Left colon (tissue), 2 donors: ENCODE measurements around the gene LRIG1. TPM values are rescaled to one million over a fixed set of nuclear protein-coding genes. Genes with fewer than 3 reads are reported as not detected.

Experiments
- ATAC-seq: fragments of 200-7000 bp; cut with Tn5 transposase; one replicate; pipeline ENCODE4 v1.9.1; 2020; ENCODE audit warnings: mild to moderate bottlenecking, moderate library complexity
- DNase-seq, 2 donors: peaks; one replicate each; pipeline ENCODE4 v3.0.0-alpha.2; 2020
- intact Hi-C, 2 donors: fragments of 100-400 bp; cut with DNase I in 1 of 2; cut with micrococcal nuclease in 1 of 2; formaldehyde crosslinking; loops; one replicate each; pipeline versions ENCODE4 v1.11.2 to v1.14.0; 2022; cut with DNase I, micrococcal nuclease
- total RNA-seq, 2 donors: library from RNA; stranded (reverse); fragmentation: NEBNext Ultra II Directional; extraction: Animal tissue kit (Norgen Biotek cat#: 25700); gene quantifications; one replicate each; pipeline ENCODE4 v1.2.1, GENCODE V29; 2021
- donor health status: DM: no; HTN: no; CAD: no.
- donor health status: DM: yes; HTN: yes; CAD: no.

Gene LRIG1
- total RNA-seq, 2 donors from 2014 or later: 55.4 to 57.0 TPM

- DNase-seq (no peak), ATAC-seq (no peak)
- intact Hi-C loops: no loop called here
Measured at GRCh38 chr3:66363148-66363547, 137.7 kb downstream of the LRIG1 start.

GRCh38 chr3:66362541-66362941 lies 138.3 kb downstream of the LRIG1 start:
- ATAC-seq (no peak), DNase-seq (no peak)
- intact Hi-C loops: no loop called here

GRCh38 chr3:66361356-66361755 lies 139.5 kb downstream of the LRIG1 start:
- DNase-seq (no peak), ATAC-seq (no peak)
- intact Hi-C loops: no loop called here

- intact Hi-C loops: no loop called here
- no peak for ATAC-seq
- no peak for DNase-seq
Measured at GRCh38 chr3:66355997-66356396, 144.8 kb downstream of the LRIG1 start.

- intact Hi-C loops: no loop called here
- ATAC-seq: no peak
Measured at GRCh38 chr3:66355394-66355793, 145.4 kb downstream of the LRIG1 start.

GRCh38 chr3:66354001-66354400 lies 146.8 kb downstream of the LRIG1 start:
- no peak for ATAC-seq
- intact Hi-C loops: no loop called here
- DNase-seq: no peak

More at GRCh38 chr3:66355394-66355793, 145.4 kb downstream of the LRIG1 start:
- DNase-seq: no peak

- no peak for ATAC-seq
- DNase-seq: no peak
- intact Hi-C loops: no loop called here
Measured at GRCh38 chr3:66353530-66353929, 147.3 kb downstream of the LRIG1 start.

GRCh38 chr3:66353039-66353438 lies 147.8 kb downstream of the LRIG1 start:
- ATAC-seq (no peak), DNase-seq (no peak)
- intact Hi-C loops: no loop called here

GRCh38 chr3:66350601-66351000 lies 150.2 kb downstream of the LRIG1 start:
- intact Hi-C loops: no loop called here
- ATAC-seq (no peak), DNase-seq (no peak)

GRCh38 chr3:66348704-66349103 lies 152.1 kb downstream of the LRIG1 start:
- intact Hi-C loops: no loop called here
- ATAC-seq (no peak), DNase-seq (no peak)

GRCh38 chr3:66344848-66345578 lies 155.8 kb downstream of the LRIG1 start:
- ATAC-seq (peak; percentile 89), DNase-seq (peak in 1 of 2 donors; percentile 16)
- intact Hi-C loops: no loop called here

GRCh38 chr3:66344391-66344811 lies 156.4 kb downstream of the LRIG1 start:
- intact Hi-C loops: no loop called here
- peak; percentile 30 to 49 for DNase-seq
- ATAC-seq: peak; percentile 84

GRCh38 chr3:66342717-66343356 lies 158.0 kb downstream of the LRIG1 start:
- DNase-seq (no peak), ATAC-seq (no peak)
- intact Hi-C loops: no loop called here

GRCh38 chr3:66338927-66339326 lies 161.9 kb downstream of the LRIG1 start:
- intact Hi-C loops: no loop called here
- DNase-seq (no peak), ATAC-seq (no peak)

- no peak for DNase-seq
- ATAC-seq: no peak
- intact Hi-C loops: no loop called here
Measured at GRCh38 chr3:66336333-66336766, 164.5 kb downstream of the LRIG1 start.

GRCh38 chr3:66335671-66336070 lies 165.2 kb downstream of the LRIG1 start:
- DNase-seq (no peak), ATAC-seq (no peak)
- intact Hi-C loops: no loop called here
